ENCODE measurements around the gene TIMM9. TPM values are rescaled to one million over a fixed set of nuclear protein-coding genes. Genes with fewer than 3 reads are reported as not detected.
"Not testable (repeated sequence)": the region's sequence is repeated elsewhere in the genome, so short reads cannot be mapped to it uniquely, and the experiment has no call there.

The TIMM9 gene
- total and polyA plus RNA-seq, 2 experiments from 2014 or later, result 39.4 to 69.1 TPM

GRCh38 chr14:58362798-58363412 is 64.4 kb downstream of the TIMM9 start:
- Histone ChIP-seq H3K9me3 (ENCODE audit: low read depth) (no peaks in the 10 kb centered on the region), H3K27me3 (replicated peaks; ENCODE audit: insufficient read depth) (no peaks in the 10 kb centered on the region), H3K4me1 (ENCODE audit: insufficient read depth) (no peaks in the 10 kb centered on the region), H3K27ac (no peak overlapping the region), H3K79me2 (ENCODE audit: insufficient read depth) (no peaks in the 10 kb centered on the region), H2AFZ (no peak overlapping the region), H3K9me2 (ENCODE audit: insufficient read depth) (no peaks in the 10 kb centered on the region), H3K9ac (no peak overlapping the region), H3K36me3 (ENCODE audit: low read depth) (peaks cover 56% of the 10 kb centered on the region), H3K4me2 (ENCODE audit: unreplicated experiment) (no peak overlapping the region), H3K4me3 (no peak overlapping the region), H3F3A (ENCODE audit: insufficient read depth) (no peaks in the 10 kb centered on the region), H4K20me1 (ENCODE audit: insufficient read depth) (no peaks in the 10 kb centered on the region)
- 95 to 99% methylated on average over 3 of the region's 3 CpGs for WGBS, 2 experiments (ENCODE audit: low coverage in 1 of 2, low lambda C conversion rate in 2 of 2, missing lambda C conversion rate in 2 of 2)
- TF ChIP-seq EZH2 (IDR thresholded peaks at IDR 0.05; ENCODE audit: insufficient read depth, poor library complexity, severe bottlenecking) (no peak), EZH2phosphoT487 (IDR thresholded peaks at IDR 0.05; ENCODE audit: insufficient read depth, low read depth) (no peak)
- DNase-seq, result peak; percentile 17
- in situ Hi-C loops (cut with MboI), result no loop called here

GRCh38 chr14:58362272-58362671 is 65.1 kb downstream of the TIMM9 start:
- H3K79me2 ChIP-seq (ENCODE audit: insufficient read depth); H3K9me2 ChIP-seq (ENCODE audit: insufficient read depth); H3K9me3 ChIP-seq (ENCODE audit: low read depth); in situ Hi-C loops (cut with MboI); DNase-seq; H3K9ac ChIP-seq; H3K27me3 ChIP-seq (replicated peaks; ENCODE audit: insufficient read depth); H3K27ac ChIP-seq; H2AFZ ChIP-seq; H3K4me3 ChIP-seq; H3K4me1 ChIP-seq (ENCODE audit: insufficient read depth); H3K4me2 ChIP-seq (ENCODE audit: unreplicated experiment); H3F3A ChIP-seq (ENCODE audit: insufficient read depth); H4K20me1 ChIP-seq (ENCODE audit: insufficient read depth): not testable (repeated sequence)
- 92 to 93% methylated on average over 1 of the region's 1 CpG for WGBS, 2 experiments (ENCODE audit: low coverage in 1 of 2, low lambda C conversion rate in 2 of 2, missing lambda C conversion rate in 2 of 2)
- H3K36me3 ChIP-seq (ENCODE audit: low read depth), result peaks cover 51% of the 10 kb centered on the region

Small RNA genes lying within 50 kb of the gene (small RNA-seq; reads per million reads assigned to genes)
- gene HSBP1P1 (ENCODE audit: low read depth, low replicate concordance), result not detected
- gene RF00019 (ENCODE audit: low read depth, low replicate concordance), result not detected

Other genes with a start within 250 kb of the TIMM9 start
- 69.9 and 99.1 TPM in 2 replicates for gene ACTR10, start 227.4 kb downstream of the TIMM9 start, total RNA-seq (2014; rRNA removed; shearing (Covaris generic))
- gene ACTR10, start 227.4 kb downstream of the TIMM9 start, polyA plus RNA-seq (2016; fragmentation: Nextera tagmentation; extraction: Ambion mirVana), result 188 and 210 TPM in 2 replicates
- 46.2 and 54.0 TPM in 2 replicates for gene PSMA3, start 182.7 kb downstream of the TIMM9 start, total RNA-seq (2014; rRNA removed; shearing (Covaris generic))
- 182 and 183 TPM in 2 replicates for gene PSMA3, start 182.7 kb downstream of the TIMM9 start, polyA plus RNA-seq (2016; fragmentation: Nextera tagmentation; extraction: Ambion mirVana)
- 3.2 and 5.7 TPM in 2 replicates for gene ARID4A, start 129.0 kb downstream of the TIMM9 start, total RNA-seq (2014; rRNA removed; shearing (Covaris generic))
- gene ARID4A, start 129.0 kb downstream of the TIMM9 start, polyA plus RNA-seq (2016; fragmentation: Nextera tagmentation; extraction: Ambion mirVana), result 13.7 and 17.3 TPM in 2 replicates
- gene TOMM20L, start 31.6 kb downstream of the TIMM9 start, total RNA-seq (2014; rRNA removed; shearing (Covaris generic)), result not detected in 2 replicates
- gene TOMM20L, start 31.6 kb downstream of the TIMM9 start, polyA plus RNA-seq (2016; fragmentation: Nextera tagmentation; extraction: Ambion mirVana), result not detected in 2 replicates
- 13.2 and 16.8 TPM in 2 replicates for gene KIAA0586, start 188 bp upstream of the TIMM9 start, total RNA-seq (2014; rRNA removed; shearing (Covaris generic))
- gene KIAA0586, start 188 bp upstream of the TIMM9 start, polyA plus RNA-seq (2016; fragmentation: Nextera tagmentation; extraction: Ambion mirVana), result 9.5 and 10.5 TPM in 2 replicates
- 21.2 and 26.9 TPM in 2 replicates for gene DACT1, start 210.4 kb upstream of the TIMM9 start, total RNA-seq (2014; rRNA removed; shearing (Covaris generic))
- 6.5 and 6.8 TPM in 2 replicates for gene DACT1, start 210.4 kb upstream of the TIMM9 start, polyA plus RNA-seq (2016; fragmentation: Nextera tagmentation; extraction: Ambion mirVana)